ENCODE data around the gene RASA2.

RASA2 gene

DNA sequence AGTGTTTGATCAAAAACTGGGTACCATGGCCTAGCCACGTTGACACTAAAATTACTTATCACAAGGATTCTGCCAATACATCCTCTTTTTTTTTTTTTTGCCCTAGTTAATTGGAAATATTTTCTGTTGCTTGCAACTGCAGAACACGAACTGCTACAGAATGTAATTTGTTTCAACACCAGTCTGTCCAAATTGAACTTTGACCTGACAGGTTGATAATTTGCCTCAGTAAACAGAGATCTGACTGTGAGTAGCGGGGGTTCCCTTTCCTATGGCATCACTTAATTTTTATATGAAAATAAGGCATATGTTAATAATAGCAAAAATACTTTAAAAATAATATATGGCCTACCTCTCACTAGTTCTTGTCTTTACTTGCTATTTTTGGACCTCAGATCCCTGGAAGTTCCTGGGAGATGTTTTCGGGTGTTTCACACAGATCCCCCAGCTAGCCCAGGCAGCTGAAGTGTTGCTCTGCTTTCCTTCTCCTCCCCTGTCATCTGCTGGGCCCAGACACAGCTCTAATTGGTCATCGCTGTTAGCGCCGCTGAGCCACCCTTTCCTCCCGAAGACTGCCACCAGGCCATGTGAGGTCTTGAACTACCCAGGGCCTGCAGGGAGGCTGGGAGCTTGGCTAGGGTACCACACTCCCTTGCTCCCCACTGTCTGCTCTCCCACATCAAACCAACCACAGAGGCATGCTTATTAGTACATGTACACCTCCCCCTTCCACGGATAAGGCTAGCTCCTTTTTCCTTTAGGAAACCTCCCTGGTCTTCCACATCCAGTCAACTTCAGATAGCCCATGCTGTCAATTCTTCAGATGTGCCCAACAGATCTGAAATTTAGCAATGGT lies 161.5 kb downstream of the RASA2 start:
- no peak for DNase-seq

DNA sequence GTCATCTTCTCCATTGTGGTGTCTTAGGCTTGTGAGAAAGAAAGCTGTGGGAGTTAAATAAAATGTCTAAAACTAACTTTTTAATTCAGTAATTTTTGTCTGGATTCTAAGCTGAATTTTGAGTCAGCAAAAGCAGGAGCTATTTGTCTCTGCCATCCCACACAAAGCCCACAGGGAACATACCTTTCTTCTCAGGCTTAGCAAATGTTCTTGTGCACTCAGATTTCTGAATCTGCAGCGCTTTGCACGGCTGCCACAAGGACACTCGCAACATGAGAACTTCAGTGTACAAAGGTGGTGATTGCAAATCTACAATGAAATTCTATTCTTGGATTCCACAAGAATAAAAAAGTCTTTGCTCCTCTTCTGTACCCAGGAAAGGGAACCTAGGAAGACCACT lies 163.0 kb downstream of the RASA2 start:
- no peak for DNase-seq

DNA sequence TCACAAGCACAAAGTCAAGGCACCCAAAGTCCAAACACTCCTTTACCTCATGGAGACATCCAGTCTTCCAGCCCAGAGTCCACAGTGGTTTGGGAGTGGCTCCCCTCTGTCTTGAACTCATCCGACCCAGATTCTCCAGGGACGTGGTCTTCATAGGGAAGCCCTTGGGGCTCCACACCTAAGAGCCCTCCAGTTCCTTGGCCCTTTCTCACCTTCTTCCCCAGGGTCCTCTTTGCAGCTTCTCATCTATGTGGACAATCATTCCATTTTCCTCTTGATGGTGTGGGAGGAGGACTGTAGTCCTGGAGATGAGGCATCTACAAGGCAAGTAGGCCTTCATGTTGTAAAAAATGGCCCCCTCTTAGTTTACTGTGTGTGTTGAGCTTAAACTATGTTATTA lies 164.0 kb downstream of the RASA2 start:
- no peak for DNase-seq

DNA sequence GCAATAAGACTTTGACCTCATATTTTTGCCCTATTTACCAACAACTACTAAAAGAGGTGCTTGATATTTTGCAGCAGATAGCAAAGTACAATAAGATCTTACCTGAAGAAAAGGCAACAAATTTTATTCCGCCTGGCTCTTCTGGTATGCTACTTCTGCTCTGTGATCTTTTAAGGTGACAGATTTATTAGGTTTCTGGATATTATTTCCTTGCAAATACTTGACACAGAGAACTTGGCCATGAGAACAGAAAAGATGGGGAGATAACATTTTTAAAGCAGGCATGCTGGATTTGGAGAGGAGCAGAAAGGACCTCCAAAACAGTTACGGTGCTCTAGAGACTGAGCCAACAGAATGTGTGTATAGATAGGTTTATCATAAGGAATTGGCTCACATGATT lies 164.6 kb downstream of the RASA2 start:
- no peak for DNase-seq

DNA sequence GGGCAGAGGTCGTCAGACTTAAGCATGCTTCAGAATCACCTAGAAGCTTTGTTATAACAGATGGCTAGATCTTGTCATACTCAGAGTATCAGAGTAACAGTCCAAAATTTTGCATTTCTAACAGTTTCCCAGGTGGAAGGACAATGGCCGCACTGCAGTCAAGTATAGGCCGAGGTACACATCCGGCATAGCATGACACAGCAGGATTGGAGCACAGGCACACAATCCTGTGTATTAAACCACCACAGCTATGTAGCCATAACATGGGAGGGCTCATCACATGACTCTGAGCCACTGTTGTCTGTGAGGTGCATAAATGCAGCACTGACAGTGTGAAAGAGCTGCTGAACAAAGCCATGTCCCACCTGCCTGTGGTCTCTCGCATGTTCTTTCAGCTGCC lies 165.5 kb downstream of the RASA2 start:
- DNase-seq = no peak

DNA sequence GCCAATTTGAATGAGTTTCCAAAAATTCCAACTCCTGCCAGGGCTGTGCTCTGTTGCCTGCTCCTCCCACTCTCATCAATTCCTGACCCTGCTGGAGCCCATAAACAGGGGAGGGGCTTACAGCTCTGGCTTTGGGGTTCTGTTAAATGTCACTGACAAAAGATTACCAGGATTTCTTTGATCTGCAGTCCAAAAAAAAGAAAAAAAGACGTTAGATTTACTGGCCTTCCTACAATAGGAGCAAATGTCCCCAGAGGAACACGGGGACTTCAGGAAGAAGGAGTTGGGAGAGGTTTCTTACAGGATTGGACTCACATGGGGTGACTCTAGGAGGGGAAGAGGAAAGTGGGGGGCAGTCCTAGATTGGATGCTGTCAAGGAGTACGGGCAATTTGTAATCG lies 167.0 kb downstream of the RASA2 start:
- DNase-seq = no peak

DNA sequence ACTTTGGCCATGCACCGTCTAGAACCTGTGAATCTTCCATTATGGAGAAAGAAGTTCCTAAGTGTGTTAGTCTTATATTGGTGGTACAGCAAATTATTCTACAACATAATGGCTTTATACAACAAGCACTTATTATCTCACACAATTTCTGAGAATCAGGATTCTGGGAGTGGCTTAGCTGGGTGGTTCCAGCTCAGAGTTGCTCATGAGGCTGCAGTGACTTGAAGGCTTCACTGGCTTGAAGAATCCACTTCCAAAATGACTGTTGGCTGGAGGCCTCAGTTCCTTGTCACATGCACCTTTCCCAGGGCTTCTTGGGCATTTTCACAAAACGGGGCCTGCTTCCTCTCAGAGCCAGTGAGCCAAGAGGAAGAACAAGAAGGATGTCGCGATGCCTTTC lies 169.0 kb downstream of the RASA2 start:
- DNase-seq = no peak

DNA sequence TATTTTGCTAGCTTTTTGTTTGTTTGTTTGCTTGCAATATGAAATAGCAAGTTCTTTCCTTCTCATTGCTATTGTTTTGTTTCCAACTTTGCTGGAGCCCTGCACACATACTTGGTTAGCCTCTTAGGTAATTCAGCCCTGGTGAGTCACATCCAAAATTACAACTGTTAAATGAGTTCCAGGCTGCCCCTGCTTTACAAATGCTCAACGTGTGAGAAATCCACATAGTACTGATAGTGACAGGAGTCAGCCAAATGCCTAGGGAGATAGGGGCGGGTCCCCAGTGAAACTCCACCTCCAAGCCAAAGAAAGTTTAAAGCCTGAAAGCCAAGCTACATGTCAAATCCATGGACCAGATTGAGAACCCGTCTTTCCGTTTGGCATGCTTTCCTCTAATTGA lies 169.9 kb downstream of the RASA2 start:
- no peak for DNase-seq

DNA sequence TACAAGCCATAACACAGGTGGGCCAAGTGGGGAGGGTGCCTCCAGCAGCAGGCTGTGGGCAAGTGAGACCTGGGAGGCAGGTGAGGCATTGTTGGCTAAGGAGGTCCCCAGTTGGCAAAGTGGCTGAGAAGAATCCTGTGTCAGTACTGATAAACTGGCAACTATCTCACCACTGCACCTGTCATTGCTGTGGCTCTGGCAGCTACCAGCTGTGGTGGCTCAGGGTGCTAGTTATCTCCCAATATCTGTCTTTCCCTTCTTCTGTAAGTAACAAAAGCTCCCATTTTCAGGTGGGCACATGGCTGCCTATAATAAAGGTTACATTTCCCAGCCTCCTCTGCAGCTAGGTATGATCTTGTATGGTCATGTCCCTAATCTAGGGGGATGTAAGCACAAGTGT lies 170.7 kb downstream of the RASA2 start:
- DNase-seq = no peak

DNA sequence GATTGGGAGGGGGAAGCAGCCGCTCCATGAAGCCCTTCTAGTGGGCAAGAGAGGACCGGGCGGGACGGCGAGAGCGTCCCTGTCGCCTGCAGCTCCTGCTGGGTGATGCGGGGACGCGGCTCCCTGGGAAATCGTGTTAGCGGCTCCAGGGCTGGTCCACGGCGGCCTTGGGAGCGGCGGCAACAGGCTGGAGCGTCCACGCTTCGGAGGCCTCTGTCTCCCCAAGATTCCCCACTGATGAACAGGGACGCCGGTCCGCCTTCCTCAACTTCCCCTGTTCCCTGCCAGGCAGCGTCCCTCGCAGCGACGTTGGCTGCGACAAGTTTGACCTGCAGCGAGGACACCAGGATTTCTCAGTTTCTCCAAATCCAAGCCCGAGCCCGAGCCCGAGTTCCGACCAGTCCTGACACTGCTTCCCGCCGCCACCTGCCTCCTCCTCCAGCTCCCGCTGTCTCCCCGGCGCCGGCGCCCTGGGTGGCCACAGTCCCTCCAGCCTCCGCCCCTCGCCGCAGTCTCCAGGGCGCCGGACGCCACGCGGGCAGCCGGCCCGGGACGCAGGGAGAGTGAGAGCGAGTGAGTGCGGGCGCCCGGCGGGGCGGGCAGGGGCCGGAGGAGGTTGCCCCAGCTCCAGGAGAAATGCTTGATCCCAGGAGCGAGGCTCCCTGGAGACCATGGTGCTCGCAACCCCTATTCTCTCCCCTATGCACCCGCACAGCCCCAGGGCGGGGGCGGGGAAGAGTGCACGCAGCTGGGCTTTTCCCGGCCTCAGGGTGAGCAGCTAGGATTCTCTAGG lies 173.2 kb downstream of the RASA2 start:
- no peak for DNase-seq

DNA sequence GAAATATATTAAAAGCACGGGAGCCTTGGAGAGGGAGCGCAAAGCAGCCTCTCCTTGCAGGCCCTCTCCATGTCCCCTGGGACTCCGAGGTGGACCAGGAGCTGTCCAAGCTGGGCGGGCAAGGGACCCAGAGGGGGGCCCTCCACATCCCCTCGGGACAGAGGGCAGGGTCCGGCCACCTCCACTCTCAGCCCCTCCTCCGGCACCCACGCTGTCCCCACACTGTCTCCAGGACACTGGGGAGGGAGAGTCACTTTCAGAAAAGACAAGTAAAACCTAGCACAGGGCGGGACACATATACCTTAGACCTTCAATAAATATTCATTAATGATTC lies 173.8 kb downstream of the RASA2 start:
- no peak for DNase-seq

DNA sequence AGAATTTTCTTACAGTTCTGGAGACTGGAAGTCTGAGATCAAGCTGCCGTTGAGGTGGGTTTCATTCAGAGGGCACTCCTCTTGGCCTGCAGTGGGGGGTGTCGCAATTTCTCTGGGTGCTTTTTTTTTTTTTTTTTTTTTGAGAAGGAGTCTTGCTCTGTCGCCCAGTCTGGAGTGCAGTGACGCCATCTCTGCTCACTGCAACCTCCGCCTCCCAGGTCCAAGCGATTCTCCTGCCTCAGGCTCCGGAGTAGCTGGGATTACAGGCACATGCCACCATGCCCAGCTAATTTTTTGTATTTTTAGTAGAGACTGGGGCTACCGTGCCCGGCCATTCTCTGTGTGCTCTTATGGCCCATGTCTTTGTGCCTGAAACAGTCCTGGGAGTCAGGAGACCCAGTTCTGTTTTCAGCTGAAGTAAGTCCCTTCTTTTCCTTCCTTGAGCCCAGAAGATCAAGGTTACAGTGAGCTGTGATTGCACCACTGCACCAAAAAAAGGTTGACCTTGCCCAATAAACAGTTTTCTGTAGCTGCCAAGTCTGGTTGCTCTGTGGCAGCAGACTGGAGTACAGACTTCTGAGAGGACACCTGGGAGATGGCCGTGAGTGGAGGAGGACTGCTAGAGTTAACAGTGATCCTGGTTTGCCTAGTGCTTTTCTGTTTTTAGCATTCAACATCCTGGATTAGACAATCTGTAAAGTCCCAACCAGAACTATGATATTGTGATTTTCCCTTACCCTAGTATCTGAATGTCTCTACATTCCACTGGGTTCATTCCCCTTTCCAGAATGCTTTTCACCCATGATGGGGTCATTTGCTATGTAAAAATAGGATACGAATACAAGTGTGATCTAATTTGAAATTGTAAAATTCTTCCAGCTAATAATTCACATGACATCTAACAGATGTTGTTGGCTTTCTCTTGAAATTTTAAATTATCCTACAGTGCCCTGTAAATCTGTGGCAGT lies 174.7 kb downstream of the RASA2 start:
- no peak for DNase-seq

DNA sequence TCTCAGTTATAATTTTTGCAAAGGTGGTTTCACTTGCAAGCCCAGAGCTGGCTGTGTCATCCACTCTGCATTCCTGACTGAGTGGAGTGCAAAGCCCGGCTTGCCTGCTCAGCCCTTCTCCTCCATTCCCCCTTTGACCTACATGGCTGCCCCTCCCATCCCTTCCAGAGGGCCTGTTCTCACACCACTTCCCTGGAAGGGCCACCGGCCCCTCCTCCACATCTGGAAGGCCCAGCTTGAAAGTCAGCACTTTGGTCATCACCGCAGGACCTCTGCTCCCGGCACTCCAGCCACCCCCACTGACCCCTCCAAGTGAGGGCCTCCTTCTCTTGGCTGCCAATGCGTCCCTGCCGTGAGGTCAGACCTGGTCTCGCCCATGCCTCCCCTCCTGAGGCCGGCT lies 177.2 kb downstream of the RASA2 start:
- no peak for DNase-seq

All from NCI-H1694 (cell line).